GM19239 (cell line): Measurements from ENCODE around the gene PRR30.
"Not testable (repeated sequence)": the region's sequence is repeated elsewhere in the genome, so short reads cannot be mapped to it uniquely, and the experiment has no call there.

Experiments
- DNase-seq: peaks from one replicate; pipeline ENCODE4 v3.0.0; 2011; ENCODE audit warnings: low spot score; ENCODE audit not compliant: insufficient read length
- FAIRE-seq: peaks from 2 replicates; lab custom pipeline; 2011; peaks lifted over from hg19 to GRCh38; lab: Jason Lieb, UNC

The PRR30 gene

GRCh38 chr2:27139310-27139709 is at the start of gene PRR30:
PRR30 (minus strand) TSS chr2:27139410; CDS start chr2:27138329, 1,081 bp downstream.
- DNase-seq (no peak), FAIRE-seq (no peak)

DNA sequence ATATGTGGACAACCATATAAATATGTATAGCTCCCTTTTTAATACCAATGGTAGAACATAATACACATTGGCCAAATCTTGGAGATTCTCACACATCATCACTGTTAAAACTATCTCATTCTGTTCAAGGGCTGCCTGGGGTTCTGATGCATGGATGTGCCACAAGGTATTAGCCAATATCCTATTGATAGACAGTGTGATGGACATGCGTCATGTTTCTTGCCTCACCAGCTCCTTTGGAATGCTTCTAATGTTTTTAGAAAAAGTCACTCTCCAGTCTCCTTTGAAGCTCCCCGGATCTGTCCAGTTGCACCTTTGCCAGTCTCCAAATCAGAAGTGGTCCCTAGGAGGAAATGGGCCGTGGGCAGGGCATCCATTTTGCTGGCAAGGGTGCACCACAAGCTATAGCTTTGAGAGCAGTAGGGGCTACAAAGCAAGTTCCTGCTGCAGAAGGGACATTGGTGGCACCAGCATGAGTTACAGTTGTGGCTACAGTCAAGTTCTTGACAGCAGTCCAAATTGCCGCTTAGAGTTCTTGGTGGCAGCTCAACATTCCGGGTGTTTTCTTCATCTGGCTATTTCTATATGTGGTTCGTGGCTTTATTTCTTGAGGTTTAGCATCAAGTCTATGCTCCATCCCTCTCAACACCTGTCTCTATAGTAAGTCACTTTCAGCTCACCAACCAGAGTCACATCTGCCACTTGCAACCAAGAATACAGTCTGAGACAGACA is 47.6 kb upstream of the PRR30 start:
- FAIRE-seq (no peak), DNase-seq (no peak)

DNA sequence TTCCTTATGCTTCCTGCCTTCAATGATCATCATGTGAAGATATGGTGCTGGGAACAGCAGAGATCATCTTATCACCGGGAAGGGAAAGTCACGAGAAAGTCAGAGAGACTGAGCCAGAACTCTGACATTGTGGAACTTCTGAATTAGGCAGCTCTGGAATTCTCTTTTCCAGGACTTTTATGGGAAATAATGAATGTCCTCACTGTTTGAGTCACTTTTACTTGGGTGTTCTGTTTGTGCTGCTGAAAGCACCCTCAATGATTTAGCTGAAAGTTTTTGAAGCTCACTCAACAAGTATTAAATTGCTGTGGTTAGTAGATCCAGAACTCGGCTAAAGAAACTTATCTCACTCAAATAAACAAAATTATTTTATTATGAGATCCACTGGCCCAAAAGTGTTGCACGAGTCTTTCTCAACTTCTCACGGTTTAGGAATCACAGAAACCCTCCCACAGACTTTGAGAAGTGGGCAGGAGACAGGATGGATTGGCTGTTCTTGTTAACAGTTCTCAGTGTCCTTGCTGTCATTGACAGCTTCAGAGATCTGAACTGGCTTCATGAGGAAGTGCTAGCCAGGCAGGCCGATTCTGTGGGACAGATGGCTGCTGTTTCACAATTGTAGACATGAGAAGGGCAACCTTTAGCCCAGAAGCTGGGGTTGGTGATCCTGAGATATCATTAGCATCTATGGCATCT is 46.3 kb upstream of the PRR30 start:
- DNase-seq = no peak
- no peak for FAIRE-seq

DNA sequence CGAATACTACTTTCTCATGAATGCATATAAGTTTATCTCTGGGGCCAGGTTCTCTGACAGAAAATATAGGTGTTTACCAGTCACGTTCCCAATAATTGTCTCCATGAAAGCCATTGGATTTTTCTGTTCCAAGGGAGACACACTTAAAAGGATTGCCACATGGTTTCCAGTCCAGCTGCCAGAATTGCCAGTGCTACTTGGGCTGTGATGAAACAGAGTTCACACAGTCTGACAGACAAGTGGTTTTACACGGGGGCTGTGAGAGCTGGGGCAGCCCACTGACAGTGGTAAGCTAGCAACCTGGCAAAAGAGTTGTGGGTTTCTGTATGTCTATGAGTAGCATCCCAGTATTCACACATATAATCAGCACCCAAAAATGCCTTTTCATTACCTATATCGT is 44.9 kb upstream of the PRR30 start:
- FAIRE-seq (no peak), DNase-seq (no peak)

GRCh38 chr2:27182346-27182745 is 43.1 kb upstream of the PRR30 start:
- DNase-seq (no peak), FAIRE-seq (no peak)

DNA sequence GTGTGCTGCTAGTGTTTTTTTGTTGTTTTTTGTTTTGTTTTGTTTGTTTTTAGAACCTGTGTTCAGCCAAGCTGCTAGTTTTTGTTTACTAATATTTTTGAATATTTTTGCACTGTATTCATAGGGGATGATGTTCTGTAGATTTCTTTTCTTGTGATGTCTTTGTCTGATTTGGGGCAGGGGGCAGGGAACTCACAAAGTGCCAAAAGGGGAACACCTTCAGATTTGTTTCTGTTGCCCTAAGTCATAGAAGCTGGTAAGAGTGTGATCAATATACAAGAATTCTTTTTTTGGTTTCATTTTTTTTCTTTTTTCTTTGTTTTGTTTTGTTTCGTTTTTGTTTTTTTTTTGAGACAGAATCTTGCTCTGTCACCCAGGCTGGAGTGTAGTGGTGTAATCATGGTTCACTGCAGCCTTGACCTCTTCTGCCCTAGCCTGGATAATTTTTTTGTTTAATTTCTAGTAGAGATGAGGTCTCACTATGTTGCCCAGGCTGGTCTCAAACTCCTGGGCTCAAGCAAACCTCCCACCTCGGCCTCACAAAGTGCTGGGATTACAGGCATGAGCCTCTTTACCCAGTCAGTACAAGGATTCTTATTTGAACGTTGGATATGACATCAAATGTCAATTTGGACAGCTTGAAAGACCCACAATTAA is 40.3 kb upstream of the PRR30 start:
- FAIRE-seq = no peak
- no peak for DNase-seq

DNA sequence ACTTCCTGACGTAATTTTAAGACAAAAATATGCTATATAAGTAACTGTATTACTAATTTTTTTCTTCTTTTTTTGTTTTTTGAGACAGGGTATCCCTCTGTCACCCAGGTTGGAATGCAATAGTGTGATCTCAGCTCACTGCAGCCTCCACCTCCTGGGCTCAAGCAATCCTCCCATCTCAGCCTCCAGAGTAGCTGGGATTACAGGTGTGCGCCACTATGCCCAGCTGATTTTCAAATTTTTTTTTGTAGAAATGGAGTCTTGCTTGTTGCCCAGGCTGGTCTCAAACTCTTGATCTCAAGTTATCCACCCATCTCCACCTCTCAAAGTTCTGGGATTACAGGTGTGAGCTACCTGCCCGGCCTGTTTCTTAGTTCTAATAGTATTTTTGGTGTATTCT is 39.3 kb upstream of the PRR30 start:
- DNase-seq (no peak), FAIRE-seq (no peak)

GRCh38 chr2:27177441-27178351 is 38.5 kb upstream of the PRR30 start:
- DNase-seq (no peak), FAIRE-seq (no peak)

- DNase-seq, FAIRE-seq: not testable (repeated sequence)
These were observed 36.6 kb upstream of the PRR30 start for GRCh38 chr2:27175781-27176180.

GRCh38 chr2:27175330-27175729 is 36.1 kb upstream of the PRR30 start:
- DNase-seq (no peak), FAIRE-seq (no peak)

GRCh38 chr2:27174638-27175037 is 35.4 kb upstream of the PRR30 start:
- no peak for FAIRE-seq

GRCh38 chr2:27171351-27171848 is 32.2 kb upstream of the PRR30 start:
- FAIRE-seq (no peak), DNase-seq (no peak)

More at GRCh38 chr2:27174638-27175037, 35.4 kb upstream of the PRR30 start:
- DNase-seq = no peak

- FAIRE-seq = no peak
- DNase-seq = no peak
These were observed 31.5 kb upstream of the PRR30 start for GRCh38 chr2:27170581-27171337.

GRCh38 chr2:27164960-27165763 is 26.0 kb upstream of the PRR30 start:
- peak; percentile 78 for FAIRE-seq
- DNase-seq = no peak

DNA sequence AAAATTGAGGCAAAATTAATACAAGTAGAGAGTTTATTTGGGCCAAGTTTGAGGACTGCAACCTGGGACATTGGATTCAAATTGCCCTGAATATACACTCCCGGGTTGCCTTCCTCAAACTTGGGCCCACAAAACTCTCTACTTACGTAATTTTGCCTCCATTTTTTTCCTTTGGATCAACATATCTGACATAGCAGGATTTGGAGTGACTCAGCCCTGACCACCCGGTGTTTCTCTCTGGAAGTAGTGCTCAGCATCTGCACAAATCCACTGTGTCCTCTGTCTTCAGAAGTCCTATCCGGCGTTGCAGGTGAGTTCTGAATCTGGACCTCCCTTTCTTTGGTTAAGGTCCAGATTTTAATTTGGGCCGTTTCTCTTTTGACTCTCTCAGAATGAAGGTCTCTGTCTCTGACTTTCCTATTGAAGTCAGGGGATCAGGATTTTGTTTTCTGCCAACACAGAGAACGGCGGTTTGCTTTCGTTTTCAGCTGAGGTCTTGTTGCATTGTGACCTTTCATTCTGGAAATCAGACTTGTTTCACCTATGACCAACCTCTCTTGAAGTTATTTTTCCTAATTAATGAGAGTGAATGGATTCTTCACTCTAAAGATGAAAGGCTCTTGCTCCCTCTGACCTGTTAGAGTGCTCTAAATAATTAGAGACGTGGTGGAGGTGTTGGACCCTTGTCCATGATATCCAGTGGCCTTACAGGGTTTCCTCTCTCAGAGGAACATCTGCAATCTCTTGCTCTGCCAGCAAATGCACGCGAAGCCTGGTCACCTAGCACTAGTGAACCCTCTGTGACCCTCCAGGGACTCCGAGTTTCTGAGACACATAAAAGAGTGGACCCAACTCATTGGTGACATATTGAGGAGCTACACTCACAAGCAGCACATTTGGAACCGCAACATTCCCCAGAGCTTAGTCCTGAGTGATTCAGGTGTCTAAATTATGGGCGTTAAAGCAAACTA is 23.2 kb upstream of the PRR30 start:
- DNase-seq (no peak), FAIRE-seq (no peak)

GRCh38 chr2:27160191-27160590 is 21.0 kb upstream of the PRR30 start:
- FAIRE-seq = no peak
- no peak for DNase-seq

- FAIRE-seq = no peak
- DNase-seq = no peak
These were observed 20.1 kb upstream of the PRR30 start for GRCh38 chr2:27159271-27159670.
